Measurements from ENCODE around the gene CNOT9. TPM values are rescaled to one million over a fixed set of nuclear protein-coding genes. Genes with fewer than 3 reads are reported as not detected.

Gene CNOT9
- total RNA-seq, 1 donor from 2014 or later = 46.4 TPM

DNA sequence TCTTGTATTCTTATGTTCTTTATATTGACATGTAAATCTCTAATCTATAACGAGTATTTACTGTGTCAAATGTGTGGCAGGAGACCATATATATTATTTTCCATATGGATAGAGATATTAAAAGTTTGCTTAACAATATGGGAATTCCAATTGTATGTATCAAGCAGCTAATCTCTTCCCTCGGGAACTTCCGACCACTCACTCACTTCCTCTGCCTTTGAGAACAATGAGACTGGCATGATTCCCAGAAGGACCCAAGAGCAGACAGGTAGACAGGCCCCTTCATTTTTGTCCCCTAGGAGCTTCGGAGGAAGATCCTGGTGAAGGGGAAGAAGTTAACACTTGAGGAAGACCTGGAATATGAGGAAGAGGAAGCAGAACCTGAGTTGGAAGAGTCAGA is 63.2 kb downstream of the CNOT9 start:
- peaks cover 0 to 29% of the 10 kb centered on the region in 2 donors for H3K36me3 ChIP-seq

DNA sequence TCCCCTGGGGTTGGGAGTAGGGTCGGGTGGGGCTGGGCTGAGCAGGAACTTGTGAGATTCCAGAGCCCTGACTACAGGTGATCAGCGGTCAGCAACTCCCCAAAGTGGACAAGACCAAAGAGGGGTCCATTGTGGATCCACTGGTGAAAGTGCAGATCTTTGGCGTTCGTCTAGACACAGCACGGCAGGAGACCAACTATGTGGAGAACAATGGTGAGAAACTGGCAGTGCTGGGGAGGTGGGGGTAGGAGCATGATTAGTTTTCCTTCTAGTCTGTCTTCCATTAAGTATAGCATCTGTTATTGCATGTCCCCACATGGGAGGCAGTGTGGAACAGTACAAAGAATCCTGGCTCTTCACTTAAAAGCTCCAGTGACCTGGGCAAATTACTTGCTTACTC is 67.1 kb downstream of the CNOT9 start:
- Histone ChIP-seq H3K27me3 (no peaks in the 10 kb centered on the region), H3K27ac (no peak overlapping the region), H3K36me3 (peaks cover 0 to 64% of the 10 kb centered on the region in 2 donors), H3K4me3 (no peak overlapping the region), H3K4me1 (no peaks in the 10 kb centered on the region), H3K9me3 (no peaks in the 10 kb centered on the region)
- intact Hi-C loops (cut with DNase I) = no loop called here
- TF ChIP-seq POLR2AphosphoS5 (IDR thresholded peaks at IDR 0.05; ENCODE audit: insufficient read depth in 1 of 2, low read depth in 1 of 2) (no peak), POLR2A (IDR thresholded peaks at IDR 0.05) (no peak)
- TF ChIP-seq, protein P1, sequence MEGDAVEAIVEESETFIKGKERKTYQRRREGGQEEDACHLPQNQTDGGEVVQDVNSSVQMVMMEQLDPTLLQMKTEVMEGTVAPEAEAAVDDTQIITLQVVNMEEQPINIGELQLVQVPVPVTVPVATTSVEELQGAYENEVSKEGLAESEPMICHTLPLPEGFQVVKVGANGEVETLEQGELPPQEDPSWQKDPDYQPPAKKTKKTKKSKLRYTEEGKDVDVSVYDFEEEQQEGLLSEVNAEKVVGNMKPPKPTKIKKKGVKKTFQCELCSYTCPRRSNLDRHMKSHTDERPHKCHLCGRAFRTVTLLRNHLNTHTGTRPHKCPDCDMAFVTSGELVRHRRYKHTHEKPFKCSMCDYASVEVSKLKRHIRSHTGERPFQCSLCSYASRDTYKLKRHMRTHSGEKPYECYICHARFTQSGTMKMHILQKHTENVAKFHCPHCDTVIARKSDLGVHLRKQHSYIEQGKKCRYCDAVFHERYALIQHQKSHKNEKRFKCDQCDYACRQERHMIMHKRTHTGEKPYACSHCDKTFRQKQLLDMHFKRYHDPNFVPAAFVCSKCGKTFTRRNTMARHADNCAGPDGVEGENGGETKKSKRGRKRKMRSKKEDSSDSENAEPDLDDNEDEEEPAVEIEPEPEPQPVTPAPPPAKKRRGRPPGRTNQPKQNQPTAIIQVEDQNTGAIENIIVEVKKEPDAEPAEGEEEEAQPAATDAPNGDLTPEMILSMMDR (IDR thresholded peaks at IDR 0.05) = no peak
- DNase-seq (ENCODE audit: extremely low spot score in 2 of 2) = no peak

More for the DNA sequence above, 63.2 kb downstream of the CNOT9 start:
- TF ChIP-seq, protein P1 (IDR thresholded peaks at IDR 0.05) = no peak
- no peak for TF ChIP-seq POLR2A (IDR thresholded peaks at IDR 0.05)
- no peak for TF ChIP-seq POLR2AphosphoS5 (IDR thresholded peaks at IDR 0.05; ENCODE audit: insufficient read depth in 1 of 2, low read depth in 1 of 2)
- Histone ChIP-seq H3K27ac (no peak overlapping the region), H3K27me3 (no peaks in the 10 kb centered on the region), H3K4me1 (no peaks in the 10 kb centered on the region), H3K9me3 (no peaks in the 10 kb centered on the region), H3K4me3 (no peak overlapping the region)
- no peak for DNase-seq (ENCODE audit: extremely low spot score in 2 of 2)
- intact Hi-C loops (cut with DNase I) = no loop called here

DNA sequence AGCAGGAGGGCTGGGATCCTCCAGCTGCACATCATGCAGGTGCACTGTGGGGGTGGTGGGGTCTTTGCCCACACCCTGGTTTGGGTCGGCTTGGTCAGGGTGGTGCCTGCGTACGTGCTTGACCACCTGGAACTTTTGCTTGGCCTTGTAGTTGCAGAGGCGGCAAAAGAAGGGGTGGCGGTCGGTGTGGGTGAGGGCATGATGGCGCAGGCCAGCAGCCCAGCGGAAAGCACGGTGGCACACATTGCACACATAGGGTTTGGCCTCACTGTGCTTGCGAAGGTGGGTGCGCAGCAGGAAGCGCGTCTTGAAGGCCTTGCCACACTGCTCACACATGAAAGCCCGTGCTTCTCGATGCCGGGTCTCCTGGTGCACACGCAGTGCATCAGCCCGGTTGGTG is 69.7 kb downstream of the CNOT9 start:
- intact Hi-C loops (cut with DNase I) = no loop called here
- no peaks in the 10 kb centered on the region for H3K4me1 ChIP-seq
- H3K27me3 ChIP-seq = no peaks in the 10 kb centered on the region
- no peak for DNase-seq (ENCODE audit: extremely low spot score in 2 of 2)
- TF ChIP-seq, protein P1 (IDR thresholded peaks at IDR 0.05) = no peak
- TF ChIP-seq POLR2AphosphoS5 (IDR thresholded peaks at IDR 0.05; ENCODE audit: insufficient read depth in 1 of 2, low read depth in 1 of 2) = no peak
- TF ChIP-seq POLR2A (IDR thresholded peaks at IDR 0.05) = no peak
- H3K36me3 ChIP-seq = peaks cover 0 to 85% of the 10 kb centered on the region in 2 donors
- no peak overlapping the region for H3K4me3 ChIP-seq
- no peaks in the 10 kb centered on the region for H3K9me3 ChIP-seq
- no peak overlapping the region for H3K27ac ChIP-seq

DNA sequence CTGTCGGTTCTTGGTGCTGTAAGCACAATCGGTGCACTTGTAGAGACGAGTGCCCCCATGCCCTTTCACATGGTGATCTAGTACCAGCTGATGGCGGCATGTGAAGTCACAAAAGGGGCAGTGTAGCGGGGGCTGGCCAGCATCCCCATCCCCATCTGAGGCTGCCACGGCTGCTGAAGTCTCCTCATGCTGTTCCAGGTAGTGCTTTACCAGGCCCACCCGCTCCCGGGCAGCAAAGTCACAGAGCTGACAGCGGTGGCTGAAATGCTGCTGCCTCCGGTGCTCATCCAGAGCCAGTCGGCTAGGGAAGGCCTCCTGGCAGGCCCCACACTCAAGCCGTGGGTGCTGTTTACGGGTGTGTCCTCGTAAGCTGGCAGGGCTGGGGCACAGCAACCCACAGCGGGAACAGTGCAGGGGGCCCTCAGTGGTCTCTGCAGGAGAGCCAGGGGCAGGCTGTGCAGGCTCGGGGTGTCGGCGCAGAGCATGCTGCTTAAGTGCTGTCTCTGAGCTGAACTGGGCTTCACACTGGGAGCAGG is 73.5 kb downstream of the CNOT9 start:
- H3K27me3 ChIP-seq = no peaks in the 10 kb centered on the region
- no peak overlapping the region for H3K4me3 ChIP-seq
- no peak for TF ChIP-seq POLR2A (IDR thresholded peaks at IDR 0.05)
- TF ChIP-seq POLR2AphosphoS5 (IDR thresholded peaks at IDR 0.05; ENCODE audit: insufficient read depth in 1 of 2, low read depth in 1 of 2) = no peak
- TF ChIP-seq, protein P1 (IDR thresholded peaks at IDR 0.05) = no peak
- intact Hi-C loops (cut with DNase I) = loop anchor here (10.0 kb wide), 1 partner anchor 237 kb away; no protein-coding TSS in a partner anchor
- H3K4me1 ChIP-seq = no peaks in the 10 kb centered on the region
- peaks cover 0 to 86% of the 10 kb centered on the region in 2 donors for H3K36me3 ChIP-seq
- H3K27ac ChIP-seq = no peak overlapping the region
- no peak for DNase-seq (ENCODE audit: extremely low spot score in 2 of 2)
- no peaks in the 10 kb centered on the region for H3K9me3 ChIP-seq

DNA sequence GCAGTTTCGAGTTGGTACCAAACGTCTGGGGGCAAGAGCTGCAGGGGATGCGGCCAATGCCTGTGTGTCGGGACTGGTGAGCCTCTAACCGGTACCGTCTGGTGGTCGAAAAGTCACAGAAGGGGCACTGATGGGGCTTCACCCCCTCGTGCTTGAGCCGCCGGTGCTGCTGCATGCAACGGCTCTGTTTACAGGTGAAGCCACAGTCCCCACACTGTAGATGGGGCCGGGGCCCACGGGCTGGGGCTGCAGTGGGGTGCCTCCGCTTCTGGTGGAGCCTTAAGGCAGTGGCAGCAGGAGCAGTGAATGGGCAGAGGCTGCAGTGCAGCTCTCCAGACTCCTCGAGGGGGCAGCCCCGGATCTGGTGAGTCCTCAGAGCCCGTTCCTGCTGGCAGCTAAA is 74.1 kb downstream of the CNOT9 start:
- peaks cover 0 to 84% of the 10 kb centered on the region in 2 donors for H3K36me3 ChIP-seq
- H3K4me3 ChIP-seq = no peak overlapping the region

More for the DNA sequence above, 74.1 kb downstream of the CNOT9 start:
- no peak for DNase-seq (ENCODE audit: extremely low spot score in 2 of 2)
- H3K4me1 ChIP-seq = no peaks in the 10 kb centered on the region
- intact Hi-C loops (cut with DNase I) = loop anchor here (10.0 kb wide), 1 partner anchor 238 kb away; no protein-coding TSS in a partner anchor
- H3K9me3 ChIP-seq = no peaks in the 10 kb centered on the region
- no peak for TF ChIP-seq POLR2AphosphoS5 (IDR thresholded peaks at IDR 0.05; ENCODE audit: insufficient read depth in 1 of 2, low read depth in 1 of 2)
- TF ChIP-seq POLR2A (IDR thresholded peaks at IDR 0.05) = no peak
- TF ChIP-seq, protein P1 (IDR thresholded peaks at IDR 0.05) = no peak
- no peaks in the 10 kb centered on the region for H3K27me3 ChIP-seq
- no peak overlapping the region for H3K27ac ChIP-seq
